Activated T-cell treated with anti-CD3 and anti-CD28 coated beads for 24 hours (primary cell): ENCODE data around the gene FBXL16.

ENCODE experiments used
- DNase-seq: peaks from one replicate; pipeline ENCODE4 v3.0.0-alpha.2; 2020; ENCODE audit warnings: low read depth

Gene FBXL16

GRCh38 chr16:689175-689897 is 16.3 kb downstream of the FBXL16 start:
- no peak for DNase-seq

GRCh38 chr16:687499-687898 is 18.1 kb downstream of the FBXL16 start:
- no peak for DNase-seq

- no peak for DNase-seq
Observed at GRCh38 chr16:686459-687260, 18.9 kb downstream of the FBXL16 start.

- DNase-seq: no peak
Observed at GRCh38 chr16:685967-686366, 19.6 kb downstream of the FBXL16 start.

GRCh38 chr16:684961-685696 is 20.5 kb downstream of the FBXL16 start:
- no peak for DNase-seq

- peak; percentile 98 for DNase-seq
Observed at GRCh38 chr16:684071-684794, 21.4 kb downstream of the FBXL16 start, which contains the start of gene JMJD8. Gene JMJD8 (minus strand): TSS chr16:684334. CDS start chr16:684319, 15 bp downstream.

- DNase-seq: no peak
Observed at GRCh38 chr16:683396-684070, 22.1 kb downstream of the FBXL16 start.

GRCh38 chr16:682493-683395 is 22.9 kb downstream of the FBXL16 start:
- no peak for DNase-seq

GRCh38 chr16:681746-682427 is 23.7 kb downstream of the FBXL16 start:
- DNase-seq: no peak

- no peak for DNase-seq
Observed at GRCh38 chr16:680967-681745, 24.4 kb downstream of the FBXL16 start.

GRCh38 chr16:680625-680945 is 25.0 kb downstream of the FBXL16 start:
- no peak for DNase-seq

GRCh38 chr16:679814-680624 is 25.6 kb downstream of the FBXL16 start, which contains the start of gene STUB1:
Gene STUB1 (plus strand): TSS chr16:680410. CDS start chr16:680526, 116 bp downstream.
- peak; percentile 86 for DNase-seq

GRCh38 chr16:678858-679813 is 26.5 kb downstream of the FBXL16 start:
- DNase-seq: no peak

GRCh38 chr16:678209-678857 is 27.3 kb downstream of the FBXL16 start:
- no peak for DNase-seq

GRCh38 chr16:677316-678190 is 28.0 kb downstream of the FBXL16 start:
- DNase-seq: no peak
